ENCODE data around the gene ARSB.

DNA sequence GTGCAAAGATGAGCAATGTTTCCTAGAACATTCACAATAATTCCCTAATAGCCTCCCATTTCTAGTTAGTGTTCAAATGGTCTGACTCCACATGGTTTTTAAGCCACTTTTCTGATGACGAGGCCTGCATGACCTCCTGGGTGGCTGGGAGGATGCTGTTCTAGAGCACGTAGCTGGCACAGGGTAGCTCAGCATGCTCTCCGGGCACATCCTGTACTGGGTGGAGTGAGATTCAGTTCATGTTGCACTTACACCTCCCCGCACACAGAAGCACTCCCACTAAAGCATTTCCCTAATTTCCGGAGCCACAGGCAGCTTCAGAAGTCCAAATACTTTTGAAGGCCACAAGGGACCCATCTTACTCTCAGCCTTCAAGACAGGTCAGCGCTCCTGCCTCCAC lies 176.7 kb downstream of the ARSB start:
- TF ChIP-seq, protein P1, sequence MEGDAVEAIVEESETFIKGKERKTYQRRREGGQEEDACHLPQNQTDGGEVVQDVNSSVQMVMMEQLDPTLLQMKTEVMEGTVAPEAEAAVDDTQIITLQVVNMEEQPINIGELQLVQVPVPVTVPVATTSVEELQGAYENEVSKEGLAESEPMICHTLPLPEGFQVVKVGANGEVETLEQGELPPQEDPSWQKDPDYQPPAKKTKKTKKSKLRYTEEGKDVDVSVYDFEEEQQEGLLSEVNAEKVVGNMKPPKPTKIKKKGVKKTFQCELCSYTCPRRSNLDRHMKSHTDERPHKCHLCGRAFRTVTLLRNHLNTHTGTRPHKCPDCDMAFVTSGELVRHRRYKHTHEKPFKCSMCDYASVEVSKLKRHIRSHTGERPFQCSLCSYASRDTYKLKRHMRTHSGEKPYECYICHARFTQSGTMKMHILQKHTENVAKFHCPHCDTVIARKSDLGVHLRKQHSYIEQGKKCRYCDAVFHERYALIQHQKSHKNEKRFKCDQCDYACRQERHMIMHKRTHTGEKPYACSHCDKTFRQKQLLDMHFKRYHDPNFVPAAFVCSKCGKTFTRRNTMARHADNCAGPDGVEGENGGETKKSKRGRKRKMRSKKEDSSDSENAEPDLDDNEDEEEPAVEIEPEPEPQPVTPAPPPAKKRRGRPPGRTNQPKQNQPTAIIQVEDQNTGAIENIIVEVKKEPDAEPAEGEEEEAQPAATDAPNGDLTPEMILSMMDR (IDR thresholded peaks at IDR 0.05; ENCODE audit: low read depth, low read length) = no peak
- TF ChIP-seq EZH2phosphoT487 (IDR thresholded peaks at IDR 0.05; ENCODE audit: low read depth) = no peak
